ENCODE data around the gene AMIGO3.
"Not testable (repeated sequence)": the region's sequence is repeated elsewhere in the genome, so short reads cannot be mapped to it uniquely, and the experiment has no call there.

The AMIGO3 gene

GRCh38 chr3:49707113-49707480, 12.4 kb downstream of the AMIGO3 start:
- no peak for DNase-seq

- no peak for DNase-seq
Measured at GRCh38 chr3:49706456-49707112, 12.9 kb downstream of the AMIGO3 start.

- DNase-seq, result no peak
Measured at GRCh38 chr3:49705390-49705960, 14.0 kb downstream of the AMIGO3 start.

- DNase-seq, result no peak
Measured at GRCh38 chr3:49704629-49705028, 14.9 kb downstream of the AMIGO3 start.

GRCh38 chr3:49703956-49704355, 15.5 kb downstream of the AMIGO3 start:
- no peak for DNase-seq

GRCh38 chr3:49703443-49703927, 16.0 kb downstream of the AMIGO3 start:
- peak; percentile 58 for DNase-seq

GRCh38 chr3:49702672-49703071, 16.8 kb downstream of the AMIGO3 start:
- no peak for DNase-seq

- no peak for DNase-seq
Measured at GRCh38 chr3:49701388-49702077, 18.0 kb downstream of the AMIGO3 start.

- no peak for DNase-seq
Measured at GRCh38 chr3:49700453-49701128, 18.9 kb downstream of the AMIGO3 start.

- DNase-seq, result no peak
Measured at GRCh38 chr3:49700014-49700413, 19.5 kb downstream of the AMIGO3 start.

GRCh38 chr3:49699281-49699979, 20.1 kb downstream of the AMIGO3 start:
- DNase-seq, result no peak

- DNase-seq, result not testable (repeated sequence)
Measured at GRCh38 chr3:49695350-49696015, 24.0 kb downstream of the AMIGO3 start.

GRCh38 chr3:49694409-49695070, 24.9 kb downstream of the AMIGO3 start:
- not testable (repeated sequence) for DNase-seq

GRCh38 chr3:49691481-49691880, 28.0 kb downstream of the AMIGO3 start:
- not testable (repeated sequence) for DNase-seq

GRCh38 chr3:49690856-49691255, 28.6 kb downstream of the AMIGO3 start:
- not testable (repeated sequence) for DNase-seq

GRCh38 chr3:49689908-49690624, 29.4 kb downstream of the AMIGO3 start:
- not testable (repeated sequence) for DNase-seq

- no peak for DNase-seq
Measured at GRCh38 chr3:49689046-49689907, 30.2 kb downstream of the AMIGO3 start, which contains the start of the genes MST1 and RNF123. MST1 (minus strand) TSS chr3:49689474; CDS start chr3:49688691, 783 bp downstream. RNF123 (plus strand) TSS chr3:49689557; CDS start chr3:49691166, 1,609 bp downstream.

GRCh38 chr3:49688338-49689045, 31.0 kb downstream of the AMIGO3 start:
- not testable (repeated sequence) for DNase-seq

- not testable (repeated sequence) for DNase-seq
Measured at GRCh38 chr3:49687424-49687795, 32.1 kb downstream of the AMIGO3 start.

All from NCI-H2171 treated with DMSO at 0.1 percent for 48 hours (cell line).